Neuron (in vitro differentiated cells): ENCODE results near the gene SLC23A2.

Experiments used
- H2AFZ ChIP-seq: one replicate; pipeline ENCODE4 v1.6.1; 2013; ENCODE audit warnings: low read depth, mild to moderate bottlenecking, inconsistent platforms, low read length, moderate library complexity
- H3K27me3 ChIP-seq: one replicate; pipeline ENCODE4 v1.6.1; 2013; ENCODE audit warnings: low read length; ENCODE audit not compliant: insufficient read depth
- H3K36me3 ChIP-seq: one replicate; pipeline ENCODE4 v1.6.1; 2013; ENCODE audit warnings: low read length; ENCODE audit not compliant: insufficient read depth
- H3K4me1 ChIP-seq: one replicate; pipeline ENCODE4 v1.6.1; 2013; ENCODE audit warnings: low read length; ENCODE audit not compliant: insufficient read depth
- H3K4me3 ChIP-seq: 2 replicates; pipeline ENCODE4 v1.5.1; 2013; ENCODE audit warnings: mild to moderate bottlenecking, low read length, moderate library complexity
- H3K9me3 ChIP-seq: one replicate; pipeline ENCODE4 v1.6.1; 2013; ENCODE audit warnings: low read length

The SLC23A2 gene

DNA sequence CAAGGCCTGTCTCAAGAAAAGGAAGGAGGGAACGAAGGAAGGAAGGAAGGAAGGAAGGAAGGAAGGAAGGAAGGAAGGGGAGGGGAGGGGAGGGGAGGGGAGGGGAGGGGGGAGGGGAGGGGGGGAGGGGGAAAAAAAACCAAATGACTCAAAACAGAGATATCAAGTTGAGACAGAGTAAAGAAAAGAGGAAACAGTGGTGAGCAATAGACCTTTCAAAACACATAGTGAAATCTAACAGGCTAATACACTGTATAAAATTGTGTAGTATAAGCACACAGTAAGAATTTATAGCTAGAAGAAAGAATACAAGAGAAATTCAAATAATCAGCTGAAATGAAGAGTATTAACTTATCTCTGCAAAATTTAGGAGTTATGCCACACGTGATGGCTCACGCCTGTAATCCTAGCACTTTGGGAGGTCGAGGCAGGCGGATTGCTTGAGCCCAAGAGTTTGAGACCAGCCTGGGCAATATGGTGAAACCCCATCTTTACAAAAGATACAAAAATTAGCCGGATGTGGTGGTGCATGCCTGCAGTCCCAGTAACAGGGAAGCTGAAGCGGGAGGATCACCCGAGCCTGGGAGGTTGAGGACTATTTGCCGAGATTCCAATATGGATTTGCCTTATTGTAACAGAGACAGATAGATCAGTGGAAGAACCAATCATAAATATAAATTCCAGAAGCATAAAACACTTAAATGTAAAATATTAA lies 156.4 kb downstream of the SLC23A2 start:
- no peak overlapping the region for H3K4me3 ChIP-seq
- no peaks in the 10 kb centered on the region for H3K4me1 ChIP-seq
- no peak overlapping the region for H2AFZ ChIP-seq
- H3K9me3 ChIP-seq = no peaks in the 10 kb centered on the region
- H3K36me3 ChIP-seq = no peaks in the 10 kb centered on the region
- no peaks in the 10 kb centered on the region for H3K27me3 ChIP-seq

DNA sequence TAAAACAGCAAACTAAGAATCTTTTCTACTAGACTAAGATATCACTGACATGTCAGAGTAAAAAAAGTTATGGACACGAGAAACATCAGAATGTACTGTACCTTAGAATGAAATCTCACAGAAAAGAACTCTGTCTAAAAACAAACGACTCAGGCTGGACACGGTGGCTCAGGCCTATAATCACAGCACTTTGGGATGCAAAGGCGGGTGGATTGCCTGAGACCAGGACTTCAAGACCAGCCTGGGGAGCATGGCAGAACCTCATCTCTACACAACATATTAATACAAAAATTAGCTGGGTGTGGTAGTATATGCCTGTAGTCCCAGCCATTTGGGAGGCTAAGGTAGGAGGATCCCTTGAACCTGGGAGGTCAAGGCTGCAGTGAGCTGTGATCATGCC lies 157.0 kb downstream of the SLC23A2 start:
- Histone ChIP-seq H2AFZ (no peak overlapping the region), H3K4me3 (no peak overlapping the region), H3K4me1 (no peaks in the 10 kb centered on the region), H3K36me3 (no peaks in the 10 kb centered on the region), H3K9me3 (no peaks in the 10 kb centered on the region), H3K27me3 (no peaks in the 10 kb centered on the region)

DNA sequence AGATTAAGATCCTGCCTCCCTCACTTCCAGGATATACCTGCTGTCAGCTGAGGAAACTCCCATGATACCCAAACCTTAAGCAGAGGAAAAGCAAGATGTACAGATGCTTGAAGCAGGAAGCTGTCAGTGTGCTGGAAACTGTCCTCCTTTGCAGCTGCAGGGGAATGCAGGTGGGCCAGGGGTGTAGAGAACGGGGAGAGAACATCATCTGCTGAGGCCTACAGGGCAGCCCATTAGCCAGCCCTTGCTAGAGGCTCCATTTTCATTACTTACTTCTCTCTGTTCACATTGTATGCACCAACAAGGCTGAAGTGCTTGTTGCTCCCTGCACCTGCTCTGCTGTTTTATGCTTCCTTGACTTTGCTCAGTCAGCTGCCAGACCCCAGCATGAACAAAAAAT lies 160.5 kb downstream of the SLC23A2 start:
- Histone ChIP-seq H3K4me3 (no peak overlapping the region), H3K9me3 (no peaks in the 10 kb centered on the region), H3K4me1 (peaks cover 7% of the 10 kb centered on the region), H3K27me3 (no peaks in the 10 kb centered on the region), H2AFZ (no peak overlapping the region), H3K36me3 (no peaks in the 10 kb centered on the region)

DNA sequence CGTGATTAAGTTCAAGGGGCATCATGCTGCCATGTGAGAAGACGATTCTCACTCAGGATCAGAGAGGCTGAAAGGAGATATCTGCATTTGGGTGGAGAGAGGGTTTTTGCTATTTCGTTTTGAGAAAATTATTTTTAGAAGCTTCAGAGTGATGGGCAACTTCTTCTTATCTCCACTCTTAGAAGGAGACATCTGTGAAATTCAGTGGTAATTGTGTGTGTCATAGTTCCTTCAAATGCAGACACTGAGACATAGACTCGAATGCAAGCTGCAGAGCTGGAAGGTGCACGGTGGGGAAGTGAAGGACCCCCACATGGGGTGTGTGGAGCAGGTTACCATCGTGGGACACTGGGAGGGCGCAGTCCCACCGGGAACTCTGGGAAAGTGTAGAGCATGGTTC lies 162.8 kb downstream of the SLC23A2 start:
- Histone ChIP-seq H3K4me3 (no peak overlapping the region), H3K36me3 (no peaks in the 10 kb centered on the region), H3K4me1 (peaks cover 9% of the 10 kb centered on the region), H3K9me3 (no peaks in the 10 kb centered on the region), H2AFZ (no peak overlapping the region), H3K27me3 (no peaks in the 10 kb centered on the region)

DNA sequence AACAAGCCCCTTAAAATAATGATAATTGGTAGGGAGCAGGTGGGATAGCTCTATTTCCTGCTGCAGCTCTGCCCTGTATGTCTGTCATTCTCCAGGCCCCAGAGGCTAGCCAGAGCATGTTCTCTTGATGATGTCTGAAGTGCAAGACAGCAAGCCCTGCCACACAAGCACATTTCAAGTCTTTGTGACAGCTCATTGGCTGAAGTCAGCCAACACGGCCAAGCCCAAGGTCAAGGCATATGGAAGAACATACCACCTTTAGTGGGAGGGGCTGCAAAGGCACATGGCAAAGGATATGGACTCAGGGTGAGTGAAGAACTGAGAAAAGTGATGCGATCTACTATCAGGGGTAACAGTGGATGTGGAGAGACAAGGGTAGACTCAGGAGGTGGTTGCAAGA lies 163.6 kb downstream of the SLC23A2 start:
- Histone ChIP-seq H2AFZ (no peak overlapping the region), H3K27me3 (no peaks in the 10 kb centered on the region), H3K36me3 (no peaks in the 10 kb centered on the region), H3K9me3 (no peaks in the 10 kb centered on the region), H3K4me3 (no peak overlapping the region), H3K4me1 (peaks cover 9% of the 10 kb centered on the region)

DNA sequence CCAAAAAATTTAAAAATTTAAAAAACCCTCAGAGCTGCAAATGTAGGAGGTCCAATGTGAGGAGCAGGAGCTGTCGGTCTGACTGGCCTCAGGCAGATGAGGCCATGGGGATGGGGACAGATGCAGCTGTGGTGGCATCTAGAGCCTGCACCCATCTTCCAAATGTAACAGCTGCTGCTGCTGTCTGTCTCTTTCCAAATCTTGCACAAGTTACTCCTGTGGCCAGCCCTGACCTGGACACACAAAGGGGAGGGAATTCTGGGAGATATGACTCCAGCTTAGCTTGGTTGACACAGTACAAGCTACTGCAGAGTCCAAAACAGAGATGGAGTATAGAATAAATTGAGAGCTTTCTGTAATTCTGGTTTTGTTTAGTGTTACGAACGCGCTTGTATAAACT lies 164.4 kb downstream of the SLC23A2 start:
- Histone ChIP-seq H3K36me3 (no peaks in the 10 kb centered on the region), H2AFZ (no peak overlapping the region), H3K27me3 (no peaks in the 10 kb centered on the region), H3K4me1 (peaks cover 9% of the 10 kb centered on the region), H3K4me3 (no peak overlapping the region), H3K9me3 (no peaks in the 10 kb centered on the region)

DNA sequence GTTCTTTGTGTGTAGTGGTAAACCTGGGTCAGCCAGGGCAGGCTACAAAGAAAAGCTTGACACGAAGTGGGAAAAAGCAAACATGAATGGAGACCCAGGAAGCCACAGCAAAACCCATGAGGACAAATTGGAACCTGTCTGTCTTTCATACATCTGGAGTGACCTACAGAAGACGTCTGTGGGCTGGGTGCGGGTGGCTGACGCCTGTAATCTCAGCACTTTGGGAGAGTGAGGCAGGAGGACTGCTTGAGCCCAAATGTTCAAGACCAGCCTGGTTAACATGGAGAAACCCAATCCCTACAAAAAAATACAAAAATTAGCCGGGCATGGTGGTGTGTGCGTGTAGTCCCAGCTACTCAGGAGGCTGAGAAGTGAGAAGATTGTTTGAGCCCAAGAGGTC lies 164.8 kb downstream of the SLC23A2 start:
- H2AFZ ChIP-seq = no peak overlapping the region
- no peaks in the 10 kb centered on the region for H3K36me3 ChIP-seq
- peaks cover 9% of the 10 kb centered on the region for H3K4me1 ChIP-seq
- H3K27me3 ChIP-seq = no peaks in the 10 kb centered on the region
- no peaks in the 10 kb centered on the region for H3K9me3 ChIP-seq
- no peak overlapping the region for H3K4me3 ChIP-seq

DNA sequence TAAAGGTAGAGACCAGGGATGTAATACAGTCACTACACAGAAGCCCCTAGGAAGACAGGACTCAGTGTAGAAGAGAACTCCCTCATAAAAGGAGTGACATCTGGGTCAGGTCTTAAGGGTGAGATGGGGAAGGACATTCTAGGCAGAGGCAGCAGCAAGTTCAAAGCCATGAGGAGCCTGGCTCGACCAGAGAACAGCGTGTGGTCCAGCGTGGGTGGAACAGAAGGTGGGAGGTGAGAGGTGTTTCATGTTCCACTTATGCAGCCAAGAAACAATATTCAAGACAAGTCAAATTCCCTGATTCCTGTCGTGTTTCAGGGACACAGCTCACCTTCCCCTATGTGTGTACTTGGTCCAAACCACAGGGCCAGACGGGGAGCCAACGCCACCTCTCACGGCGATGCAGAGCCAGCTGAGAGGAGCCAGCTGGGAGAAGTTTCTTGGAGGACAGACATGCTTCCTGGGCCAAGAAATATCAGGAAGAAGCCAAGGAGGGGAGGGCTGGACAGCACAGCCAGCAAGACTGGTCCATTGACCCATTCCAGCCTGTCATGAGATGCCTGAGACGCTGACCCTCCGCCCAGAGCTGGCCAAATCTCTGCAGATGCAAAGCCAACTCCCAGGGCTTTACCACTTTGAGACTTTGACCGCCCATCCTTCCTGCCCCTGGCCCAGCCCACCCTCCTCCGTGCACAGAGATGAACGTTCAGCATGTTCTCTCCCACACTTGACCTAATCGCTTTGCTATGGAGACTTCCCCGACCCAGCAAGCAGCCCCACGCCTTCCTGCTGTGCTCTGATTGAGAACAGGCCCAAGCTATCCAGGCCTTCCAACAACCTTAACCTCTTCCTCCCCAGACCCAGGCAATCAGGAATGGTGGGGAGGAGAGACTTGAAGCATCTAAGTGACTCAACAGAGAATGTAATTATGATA lies 165.8 kb downstream of the SLC23A2 start:
- Histone ChIP-seq H3K36me3 (no peaks in the 10 kb centered on the region), H3K27me3 (no peaks in the 10 kb centered on the region), H2AFZ (no peak overlapping the region), H3K9me3 (no peaks in the 10 kb centered on the region), H3K4me3 (no peak overlapping the region), H3K4me1 (peaks cover 9% of the 10 kb centered on the region)

DNA sequence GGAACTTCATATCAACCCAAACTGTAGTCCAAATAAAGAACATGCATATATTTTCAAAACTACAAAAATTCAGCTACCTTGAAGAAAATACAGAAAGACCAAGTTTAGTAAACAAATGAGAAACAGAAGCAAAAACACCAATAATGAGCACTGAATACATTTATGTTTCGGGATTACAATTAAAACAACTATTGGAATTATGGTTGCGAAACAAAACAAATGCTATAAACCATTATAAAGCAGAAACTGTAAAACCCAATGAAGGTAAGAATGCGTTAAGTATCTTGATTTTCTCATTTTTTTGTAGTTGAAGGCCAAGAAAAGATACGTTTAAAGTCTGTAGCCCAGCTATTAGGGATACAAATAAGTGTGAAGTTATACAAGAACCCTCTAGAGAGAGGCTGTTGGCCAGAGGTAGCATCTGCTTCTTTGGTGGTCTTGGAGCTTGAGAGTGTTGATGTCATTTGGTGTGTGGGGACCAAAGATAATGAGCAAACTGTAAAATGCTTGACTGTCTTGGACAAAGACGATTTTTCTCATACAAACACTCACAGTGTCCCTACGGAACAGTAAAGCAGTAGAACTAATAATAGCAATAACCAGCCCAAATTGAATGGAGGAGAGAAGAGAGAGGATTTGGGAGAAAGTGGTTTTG lies 168.1 kb downstream of the SLC23A2 start:
- H2AFZ ChIP-seq = no peak overlapping the region
- no peaks in the 10 kb centered on the region for H3K36me3 ChIP-seq
- H3K27me3 ChIP-seq = no peaks in the 10 kb centered on the region
- peaks cover 9% of the 10 kb centered on the region for H3K4me1 ChIP-seq
- no peaks in the 10 kb centered on the region for H3K9me3 ChIP-seq
- no peak overlapping the region for H3K4me3 ChIP-seq

DNA sequence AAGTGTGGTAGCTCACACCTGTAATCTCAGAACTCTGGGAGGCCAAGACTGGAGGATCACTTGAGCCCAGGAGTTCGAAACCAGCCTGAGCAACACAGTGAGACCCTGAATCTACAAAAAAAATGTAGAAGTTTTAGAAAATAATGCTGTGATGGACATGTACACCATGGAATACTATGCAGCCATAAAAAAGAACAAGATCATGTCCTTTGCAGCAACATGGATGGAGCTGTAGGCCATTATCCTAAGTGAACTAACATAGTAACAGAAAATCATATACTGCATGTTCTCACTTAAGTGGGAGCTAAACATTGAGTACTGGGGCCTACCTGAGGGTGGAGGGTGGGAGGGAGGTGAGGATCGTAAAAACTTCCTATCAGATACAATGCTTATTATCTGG lies 168.8 kb downstream of the SLC23A2 start:
- H3K36me3 ChIP-seq = no peaks in the 10 kb centered on the region
- H3K27me3 ChIP-seq = no peaks in the 10 kb centered on the region

DNA sequence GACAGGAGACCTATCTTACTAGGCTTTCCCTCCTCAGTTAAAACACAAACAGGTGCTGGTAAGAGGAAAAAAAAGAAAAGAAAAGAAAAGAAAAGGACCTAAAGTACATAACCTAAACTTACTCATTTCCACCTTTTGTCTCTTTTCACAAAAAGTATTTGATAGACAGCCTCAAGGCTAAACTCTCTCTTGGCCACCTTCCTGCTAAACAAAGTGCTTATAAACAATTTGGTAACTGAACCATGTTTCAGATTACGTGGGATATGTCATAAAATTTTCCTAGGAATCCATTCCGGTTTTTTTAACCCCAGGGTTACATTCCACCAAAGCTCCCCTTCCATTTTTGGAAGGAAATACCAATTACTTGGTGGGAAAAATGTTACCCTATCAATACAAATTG lies 170.6 kb downstream of the SLC23A2 start:
- no peaks in the 10 kb centered on the region for H3K9me3 ChIP-seq
- H3K4me3 ChIP-seq = no peak overlapping the region
- H3K36me3 ChIP-seq = no peaks in the 10 kb centered on the region
- H2AFZ ChIP-seq = no peak overlapping the region
- H3K27me3 ChIP-seq = no peaks in the 10 kb centered on the region
- H3K4me1 ChIP-seq = peaks cover 2% of the 10 kb centered on the region

More for the DNA sequence above, 168.8 kb downstream of the SLC23A2 start:
- no peak overlapping the region for H3K4me3 ChIP-seq
- H3K4me1 ChIP-seq = peaks cover 9% of the 10 kb centered on the region
- no peak overlapping the region for H2AFZ ChIP-seq
- H3K9me3 ChIP-seq = no peaks in the 10 kb centered on the region

DNA sequence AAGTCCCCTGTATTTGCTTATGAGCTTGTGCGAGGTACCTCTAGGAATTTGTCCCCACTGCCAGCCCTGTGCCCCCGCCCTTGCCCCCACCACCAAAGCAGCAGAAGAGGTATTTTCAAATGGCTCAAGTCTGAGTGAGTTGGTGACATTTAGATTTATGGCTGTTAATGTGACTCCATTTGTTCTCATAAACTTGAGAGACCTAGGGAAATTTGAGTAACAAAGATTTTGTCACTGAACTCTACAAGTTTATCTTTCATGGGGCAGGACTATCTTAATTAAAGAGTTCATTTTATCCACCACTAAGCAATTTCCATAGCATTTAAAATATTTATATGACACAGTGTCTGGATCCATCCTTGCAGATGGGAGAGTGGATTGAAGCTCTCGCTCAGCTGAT lies 171.1 kb downstream of the SLC23A2 start:
- H3K36me3 ChIP-seq = no peaks in the 10 kb centered on the region
- no peak overlapping the region for H2AFZ ChIP-seq
- no peak overlapping the region for H3K4me3 ChIP-seq
- no peaks in the 10 kb centered on the region for H3K9me3 ChIP-seq
- no peaks in the 10 kb centered on the region for H3K4me1 ChIP-seq
- H3K27me3 ChIP-seq = no peaks in the 10 kb centered on the region
